ENCODE results near the gene CCDC34. TPM values are rescaled to one million over a fixed set of nuclear protein-coding genes. Genes with fewer than 3 reads are reported as not detected.

Gene CCDC34
- total RNA-seq, 2 experiments from 2014 or later = 20.8 to 38.5 TPM

DNA sequence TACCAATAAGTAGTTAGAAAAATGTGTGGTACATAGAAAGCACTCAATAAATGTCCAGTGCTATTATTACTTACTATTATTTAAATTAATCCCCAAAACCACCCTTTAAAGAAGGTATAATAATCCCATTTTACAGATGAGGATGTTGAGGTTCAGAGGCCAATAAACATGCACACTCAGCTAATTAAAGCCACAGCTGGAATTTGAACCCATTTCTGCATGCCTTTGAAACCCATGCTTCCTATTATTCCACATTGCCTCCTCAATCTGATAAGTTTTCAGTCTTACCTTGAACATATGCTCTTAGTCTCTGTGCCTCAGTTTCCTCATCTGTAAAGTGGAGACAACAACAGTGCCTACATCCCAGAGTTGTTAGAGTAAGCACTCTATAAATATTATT, 52.8 kb downstream of the CCDC34 start:
- no peak overlapping the region for H3K4me2 ChIP-seq (ENCODE audit: low read length)
- H3K9me3 ChIP-seq (ENCODE audit: low read length) = no peaks in the 10 kb centered on the region
- no peaks in the 10 kb centered on the region for H3K79me2 ChIP-seq (ENCODE audit: insufficient read depth, low read depth, low read length)
- H3K9me2 ChIP-seq (ENCODE audit: insufficient read depth, low read length) = no peaks in the 10 kb centered on the region
- ChIA-PET CTCF (ENCODE audit: unreplicated experiment) (no interaction called here), POLR2A (no interaction called here)
- BruUV-seq (replicated peaks) = no TSS peak
- no peak overlapping the region for H3K27ac ChIP-seq (ENCODE audit: low read depth, low read length, poor library complexity, severe bottlenecking)
- no peaks in the 10 kb centered on the region for H3K4me1 ChIP-seq (ENCODE audit: insufficient read depth, low read length, poor library complexity, severe bottlenecking)
- intact Hi-C loops (cut with micrococcal nuclease; ENCODE audit: unreplicated experiment) = no loop called here
- H3K4me3 ChIP-seq (ENCODE audit: low read depth, low read length, poor library complexity, severe bottlenecking) = no peak overlapping the region
- no peaks in the 10 kb centered on the region for H4K20me1 ChIP-seq (ENCODE audit: insufficient read depth, low read length)
- no peak for TF ChIP-seq EZH2phosphoT487 (IDR thresholded peaks at IDR 0.05; ENCODE audit: borderline replicate concordance, low read depth, low read length)
- TF ChIP-seq, protein P1, sequence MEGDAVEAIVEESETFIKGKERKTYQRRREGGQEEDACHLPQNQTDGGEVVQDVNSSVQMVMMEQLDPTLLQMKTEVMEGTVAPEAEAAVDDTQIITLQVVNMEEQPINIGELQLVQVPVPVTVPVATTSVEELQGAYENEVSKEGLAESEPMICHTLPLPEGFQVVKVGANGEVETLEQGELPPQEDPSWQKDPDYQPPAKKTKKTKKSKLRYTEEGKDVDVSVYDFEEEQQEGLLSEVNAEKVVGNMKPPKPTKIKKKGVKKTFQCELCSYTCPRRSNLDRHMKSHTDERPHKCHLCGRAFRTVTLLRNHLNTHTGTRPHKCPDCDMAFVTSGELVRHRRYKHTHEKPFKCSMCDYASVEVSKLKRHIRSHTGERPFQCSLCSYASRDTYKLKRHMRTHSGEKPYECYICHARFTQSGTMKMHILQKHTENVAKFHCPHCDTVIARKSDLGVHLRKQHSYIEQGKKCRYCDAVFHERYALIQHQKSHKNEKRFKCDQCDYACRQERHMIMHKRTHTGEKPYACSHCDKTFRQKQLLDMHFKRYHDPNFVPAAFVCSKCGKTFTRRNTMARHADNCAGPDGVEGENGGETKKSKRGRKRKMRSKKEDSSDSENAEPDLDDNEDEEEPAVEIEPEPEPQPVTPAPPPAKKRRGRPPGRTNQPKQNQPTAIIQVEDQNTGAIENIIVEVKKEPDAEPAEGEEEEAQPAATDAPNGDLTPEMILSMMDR (conservative IDR thresholded peaks at IDR 0.05; ENCODE audit: low read length) = no peak
- DNase-seq (ENCODE audit: low spot score) = no peak
- H3K36me3 ChIP-seq (ENCODE audit: insufficient read depth, low read length) = no peaks in the 10 kb centered on the region
- H2AFZ ChIP-seq (ENCODE audit: low read length) = no peak overlapping the region

DNA sequence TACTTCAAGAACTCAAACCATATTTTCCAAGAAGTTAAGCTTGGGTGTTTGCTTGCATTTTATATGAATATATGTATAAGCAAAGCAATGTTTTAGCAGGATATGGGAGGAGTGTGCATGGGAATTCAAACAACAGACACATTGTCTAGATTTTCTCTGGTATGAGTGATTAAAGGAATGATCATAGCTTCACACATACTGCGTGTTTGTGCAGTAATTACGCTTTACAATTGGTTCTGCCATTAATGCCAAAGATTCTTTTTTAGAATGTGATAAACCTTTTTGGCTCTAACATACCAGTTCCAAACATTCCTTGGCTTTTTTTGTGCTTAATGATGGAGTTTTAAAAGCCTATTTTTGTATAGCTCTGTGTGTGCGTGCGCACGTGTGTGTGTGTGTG, 54.0 kb downstream of the CCDC34 start:
- CTCF ChIA-PET (ENCODE audit: unreplicated experiment) = no interaction called here
- TF ChIP-seq, protein P1 (conservative IDR thresholded peaks at IDR 0.05; ENCODE audit: low read length) = no peak
- TF ChIP-seq EZH2phosphoT487 (IDR thresholded peaks at IDR 0.05; ENCODE audit: borderline replicate concordance, low read depth, low read length) = no peak

DNA sequence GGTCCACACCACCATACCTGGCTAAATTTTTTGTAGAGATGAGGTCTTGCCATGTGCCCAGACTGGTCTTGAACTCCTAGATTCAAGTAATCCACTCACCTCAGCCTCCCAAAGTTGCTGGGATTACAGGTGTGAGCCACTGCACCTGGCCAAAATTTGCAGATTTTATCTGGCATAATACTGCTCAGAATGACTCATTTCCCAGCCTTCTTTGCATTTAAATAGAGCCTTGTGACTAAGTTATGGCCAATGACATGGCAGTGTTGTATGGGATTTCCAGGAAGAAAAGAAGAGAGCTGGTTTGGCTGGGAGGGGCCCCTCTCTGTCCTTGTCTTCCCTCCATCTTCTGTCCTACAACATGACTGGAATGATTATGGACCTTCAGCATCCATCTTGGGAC, 55.8 kb downstream of the CCDC34 start:
- no peaks in the 10 kb centered on the region for H3K79me2 ChIP-seq (ENCODE audit: insufficient read depth, low read depth, low read length)
- ChIA-PET CTCF (ENCODE audit: unreplicated experiment) (no interaction called here), POLR2A (no interaction called here)
- H3K27ac ChIP-seq (ENCODE audit: low read depth, low read length, poor library complexity, severe bottlenecking) = no peak overlapping the region
- no peaks in the 10 kb centered on the region for H4K20me1 ChIP-seq (ENCODE audit: insufficient read depth, low read length)
- H2AFZ ChIP-seq (ENCODE audit: low read length) = no peak overlapping the region
- H3K4me2 ChIP-seq (ENCODE audit: low read length) = no peak overlapping the region
- no peaks in the 10 kb centered on the region; the same call in 1 of the 2 replicates for H3K9me3 ChIP-seq (ENCODE audit: low read length)
- intact Hi-C loops (cut with micrococcal nuclease; ENCODE audit: unreplicated experiment) = no loop called here
- no peaks in the 10 kb centered on the region for H3K9me2 ChIP-seq (ENCODE audit: insufficient read depth, low read length)
- no peak overlapping the region for H3K4me3 ChIP-seq (ENCODE audit: low read depth, low read length, poor library complexity, severe bottlenecking)
- no peaks in the 10 kb centered on the region for H3K4me1 ChIP-seq (ENCODE audit: insufficient read depth, low read length, poor library complexity, severe bottlenecking)
- TF ChIP-seq EZH2phosphoT487 (IDR thresholded peaks at IDR 0.05; ENCODE audit: borderline replicate concordance, low read depth, low read length) = no peak
- no peaks in the 10 kb centered on the region for H3K36me3 ChIP-seq (ENCODE audit: insufficient read depth, low read length)
- BruUV-seq (replicated peaks) = no TSS peak
- no peak for DNase-seq (ENCODE audit: low spot score)

More for the DNA sequence above, 54.0 kb downstream of the CCDC34 start:
- BruUV-seq (replicated peaks) = no TSS peak
- no peak overlapping the region for H3K4me2 ChIP-seq (ENCODE audit: low read length)
- H3K9me2 ChIP-seq (ENCODE audit: insufficient read depth, low read length) = no peaks in the 10 kb centered on the region
- no peak for DNase-seq (ENCODE audit: low spot score)
- intact Hi-C loops (cut with micrococcal nuclease; ENCODE audit: unreplicated experiment) = no loop called here
- no peaks in the 10 kb centered on the region for H3K79me2 ChIP-seq (ENCODE audit: insufficient read depth, low read depth, low read length)
- H3K4me3 ChIP-seq (ENCODE audit: low read depth, low read length, poor library complexity, severe bottlenecking) = no peak overlapping the region
- H3K4me1 ChIP-seq (ENCODE audit: insufficient read depth, low read length, poor library complexity, severe bottlenecking) = no peaks in the 10 kb centered on the region
- POLR2A ChIA-PET = interaction anchor here (0.6 to 0.8 kb wide), 3 partner anchors 9 to 119 kb away, joined by 3 to 8 read pairs (median 4); no protein-coding TSS in a partner anchor
- H3K27ac ChIP-seq (ENCODE audit: low read depth, low read length, poor library complexity, severe bottlenecking) = no peak overlapping the region
- H3K9me3 ChIP-seq (ENCODE audit: low read length) = no peaks in the 10 kb centered on the region
- H3K36me3 ChIP-seq (ENCODE audit: insufficient read depth, low read length) = no peaks in the 10 kb centered on the region
- no peak overlapping the region for H2AFZ ChIP-seq (ENCODE audit: low read length)
- H4K20me1 ChIP-seq (ENCODE audit: insufficient read depth, low read length) = no peaks in the 10 kb centered on the region

Data from OCI-LY7 (cell line).